Epidermal melanocyte (primary cell): ENCODE measurements around the gene DHRSX.
"Not testable (repeated sequence)": the region's sequence is repeated elsewhere in the genome, so short reads cannot be mapped to it uniquely, and the experiment has no call there.

Experiments
- DNase-seq: peaks from one replicate; pipeline ENCODE4 v3.0.0; 2011; ENCODE audit warnings: low spot score; ENCODE audit not compliant: insufficient read length

Gene DHRSX

GRCh38 chrX:2520539-2520938 is 19.8 kb upstream of the DHRSX start:
- DNase-seq: no peak

- DNase-seq: not testable (repeated sequence)
Observed at GRCh38 chrX:2519638-2520037, 18.9 kb upstream of the DHRSX start.

- no peak for DNase-seq
Observed at GRCh38 chrX:2517055-2517454, 16.3 kb upstream of the DHRSX start.

GRCh38 chrX:2516623-2517022 is 15.8 kb upstream of the DHRSX start:
- DNase-seq: no peak

GRCh38 chrX:2514131-2514530 is 13.4 kb upstream of the DHRSX start:
- DNase-seq: no peak

GRCh38 chrX:2513121-2513664 is 12.4 kb upstream of the DHRSX start:
- DNase-seq: no peak

GRCh38 chrX:2512501-2512900 is 11.7 kb upstream of the DHRSX start:
- no peak for DNase-seq

- no peak for DNase-seq
Observed at GRCh38 chrX:2511326-2511725, 10.6 kb upstream of the DHRSX start.

GRCh38 chrX:2508648-2509335 is 8.0 kb upstream of the DHRSX start:
- DNase-seq: no peak

- DNase-seq: peak; percentile 9
Observed at GRCh38 chrX:2507904-2508627, 7.3 kb upstream of the DHRSX start.

GRCh38 chrX:2507196-2507595 is 6.4 kb upstream of the DHRSX start:
- peak; percentile 5 for DNase-seq

GRCh38 chrX:2505341-2505740 is 4.6 kb upstream of the DHRSX start:
- not testable (repeated sequence) for DNase-seq

- peak; percentile 11 for DNase-seq
Observed at GRCh38 chrX:2504706-2505332, 4.0 kb upstream of the DHRSX start.

GRCh38 chrX:2503591-2504500 is 3.1 kb upstream of the DHRSX start:
- peak; percentile 16 for DNase-seq

- no peak for DNase-seq
Observed at GRCh38 chrX:2502668-2503519, 2.1 kb upstream of the DHRSX start.

GRCh38 chrX:2502120-2502667 is 1.4 kb upstream of the DHRSX start:
- no peak for DNase-seq

- DNase-seq: peak; percentile 12
Observed at GRCh38 chrX:2501559-2502102, 855 bp upstream of the DHRSX start.

GRCh38 chrX:2500091-2500802 is 529 bp downstream of the DHRSX start:
- DNase-seq: peak; percentile 48

GRCh38 chrX:2499507-2499906 is 1.3 kb downstream of the DHRSX start:
- no peak for DNase-seq
